Glomerular visceral epithelial cell (primary cell): Measurements from ENCODE around the gene VRK2.
"Not testable (repeated sequence)": the region's sequence is repeated elsewhere in the genome, so short reads cannot be mapped to it uniquely, and the experiment has no call there.

Experiments
- DNase-seq: peaks from one replicate; pipeline ENCODE4 v3.0.0-alpha.2; 2016; ENCODE audit errors: extremely low spot score

Gene VRK2

GRCh38 chr2:58107803-58108710, 61.5 kb downstream of the VRK2 start:
- peak; percentile 42 for DNase-seq

- DNase-seq = no peak
Measured at GRCh38 chr2:58109481-58109880, 62.9 kb downstream of the VRK2 start.

- DNase-seq = no peak
Measured at GRCh38 chr2:58110765-58111164, 64.2 kb downstream of the VRK2 start.

- not testable (repeated sequence) for DNase-seq
Measured at GRCh38 chr2:58113563-58113962, 67.0 kb downstream of the VRK2 start.

GRCh38 chr2:58120626-58121229, 74.1 kb downstream of the VRK2 start:
- no peak for DNase-seq

- no peak for DNase-seq
Measured at GRCh38 chr2:58122040-58122439, 75.4 kb downstream of the VRK2 start.

- no peak for DNase-seq
Measured at GRCh38 chr2:58122540-58122939, 75.9 kb downstream of the VRK2 start.

- DNase-seq = no peak
Measured at GRCh38 chr2:58127111-58127510, 80.5 kb downstream of the VRK2 start.

GRCh38 chr2:58130238-58130637, 83.6 kb downstream of the VRK2 start:
- no peak for DNase-seq

GRCh38 chr2:58131191-58132011, 84.8 kb downstream of the VRK2 start:
- DNase-seq = no peak

- no peak for DNase-seq
Measured at GRCh38 chr2:58133395-58133794, 86.8 kb downstream of the VRK2 start.

GRCh38 chr2:58135861-58136260, 89.3 kb downstream of the VRK2 start:
- no peak for DNase-seq

GRCh38 chr2:58137221-58137620, 90.6 kb downstream of the VRK2 start:
- DNase-seq = peak; percentile 14

- DNase-seq = no peak
Measured at GRCh38 chr2:58137856-58138255, 91.2 kb downstream of the VRK2 start.

GRCh38 chr2:58138396-58139030, 91.9 kb downstream of the VRK2 start:
- DNase-seq = no peak

- DNase-seq = no peak
Measured at GRCh38 chr2:58140508-58141072, 94.0 kb downstream of the VRK2 start.

- DNase-seq = not testable (repeated sequence)
Measured at GRCh38 chr2:58145769-58146168, 99.2 kb downstream of the VRK2 start.

GRCh38 chr2:58146707-58147106, 100.1 kb downstream of the VRK2 start:
- peak; percentile 27 for DNase-seq

GRCh38 chr2:58155160-58155778, 108.7 kb downstream of the VRK2 start:
- no peak for DNase-seq

- no peak for DNase-seq
Measured at GRCh38 chr2:58156780-58157179, 110.2 kb downstream of the VRK2 start.

GRCh38 chr2:58157754-58158153, 111.1 kb downstream of the VRK2 start:
- DNase-seq = no peak
